Motor neuron (in vitro differentiated cells): ENCODE results near the gene PCBP4. TPM values are rescaled to one million over a fixed set of nuclear protein-coding genes. Genes with fewer than 3 reads are reported as not detected.
"Not testable (repeated sequence)": the region's sequence is repeated elsewhere in the genome, so short reads cannot be mapped to it uniquely, and the experiment has no call there.

Experiments used
- ATAC-seq, 8 experiments: fragments of 200-7000 bp; cut with Tn5 transposase; replicated peaks in 6 of 8; 2 replicates each; pipeline ENCODE4 v1.8.0; 2021; ENCODE audit warnings: mild to moderate bottlenecking in 8 of 8, moderate library complexity in 8 of 8
- H3K27ac ChIP-seq, 2 donors: fragments of 250-450 bp; sonication (Bioruptor Pico); 2 replicates each; pipeline ENCODE4 v1.9.0; 2021; ENCODE audit warnings: antibody characterized with exemption in 2 of 2, mild to moderate bottlenecking in 2 of 2, moderate library complexity in 1 of 2
- H3K4me1 ChIP-seq, 2 donors: fragments of 250-450 bp; sonication (Bioruptor Pico); replicated peaks in 1 of 2; 2 replicates each; pipeline ENCODE4 v1.6.1; 2021; ENCODE audit warnings: antibody characterized with exemption in 2 of 2, mild to moderate bottlenecking in 2 of 2, moderate library complexity in 1 of 2
- H3K4me3 ChIP-seq, 5 donors: fragments of 250-450 bp; sonication (Bioruptor Pico); 2 replicates each; pipeline ENCODE4 v1.9.0; 2021; ENCODE audit warnings: antibody characterized with exemption in 5 of 5, mild to moderate bottlenecking in 5 of 5, moderate library complexity in 4 of 5
- WGBS, 10 experiments: fragments of 450-650 bp; shearing (Covaris generic); methylation state at CpG; one replicate each; pipeline ENCODE4 v1.0.0; 2022; 5-methylcytosine and 5-hydroxymethylcytosine counted together
- in situ Hi-C, 9 experiments: fragments of 400-800 bp; cut with MboI; loops; one replicate each; pipeline ENCODE4 v1.15.0; 2021; ENCODE audit warnings: low sequenced_read_pairs in 9 of 9, low pct_unique_long_range_greater_than_20kb in 2 of 9; ENCODE audit not compliant: unreplicated experiment in 9 of 9
- total RNA-seq, 8 experiments: library from RNA; unstranded; fragments of 300-600 nt; gene quantifications; 2 replicates each; pipeline versions ENCODE4 v1.2.3 to v1.2.4, GENCODE V29; 2022

PCBP4 gene
- total RNA-seq, 8 experiments from 2014 or later, result 10.6 to 338 (median 121) TPM

GRCh38 chr3:52004163-52004787, 37.0 kb upstream of the PCBP4 start:
- no peak overlapping the region for H3K4me3 ChIP-seq
- in situ Hi-C loops, result loop anchor here (5.0 to 25.0 kb wide), 3 partner anchors 133 to 141 kb away; no protein-coding TSS in a partner anchor
- peak in 7 of 8 experiments; percentile 46 to 78 (median 68) for ATAC-seq
- no peak overlapping the region for H3K27ac ChIP-seq
- H3K4me1 ChIP-seq, result peaks cover 38 to 49% of the 10 kb centered on the region in 2 donors
- WGBS, 10 experiments, result 18 to 100% (median 72%) methylated on average over 1 to 4 of the region's 16 CpGs; no CpG with 5 or more reads in 4 of the 10 experiments

- H3K27ac ChIP-seq, result no peak overlapping the region
- in situ Hi-C loops, result loop anchor here (5.0 to 25.0 kb wide), 3 partner anchors 135 to 142 kb away; no protein-coding TSS in a partner anchor
- WGBS, 10 experiments, result 11 to 80% (median 38%) methylated on average over 1 to 5 of the region's 6 CpGs; no CpG with 5 or more reads in 2 of the 10 experiments
- ATAC-seq, result peak in 1 of 8 experiments; percentile 2
- peaks cover 38 to 49% of the 10 kb centered on the region in 2 donors for H3K4me1 ChIP-seq
- no peak overlapping the region for H3K4me3 ChIP-seq
Observed at GRCh38 chr3:52002748-52003147, 35.5 kb upstream of the PCBP4 start.

- in situ Hi-C loops, result loop anchor here (5.0 to 25.0 kb wide), 3 partner anchors 136 to 143 kb away; no protein-coding TSS in a partner anchor
- peak; percentile 73 to 94 (median 78) for ATAC-seq
- Histone ChIP-seq H3K4me3 (no peak overlapping the region), H3K4me1 (peaks cover 38 to 49% of the 10 kb centered on the region in 2 donors), H3K27ac (no peak overlapping the region)
- 0 to 29% (median 0%) methylated on average over 1 to 8 of the region's 18 CpGs; no CpG with 5 or more reads in 6 of the 10 experiments for WGBS, 10 experiments
Observed at GRCh38 chr3:52001443-52001974, 34.3 kb upstream of the PCBP4 start.

GRCh38 chr3:51999846-52000245, 32.6 kb upstream of the PCBP4 start:
- no peak for ATAC-seq
- Histone ChIP-seq H3K27ac (no peak overlapping the region), H3K4me3 (no peak overlapping the region), H3K4me1 (peaks cover 27 to 34% of the 10 kb centered on the region in 2 donors)
- WGBS, 10 experiments, result 40 to 80% (median 70%) methylated on average over 1 to 2 of the region's 2 CpGs; no CpG with 5 or more reads in 6 of the 10 experiments
- in situ Hi-C loops, result loop anchor here (5.0 to 25.0 kb wide), 3 partner anchors 137 to 145 kb away; no protein-coding TSS in a partner anchor

GRCh38 chr3:51998774-51999173, 31.5 kb upstream of the PCBP4 start:
- Histone ChIP-seq H3K4me1 (peaks cover 30 to 31% of the 10 kb centered on the region in 2 donors), H3K4me3 (no peak overlapping the region), H3K27ac (no peak overlapping the region)
- 54 to 70% (median 61%) methylated on average over 3 to 5 of the region's 7 CpGs; no CpG with 5 or more reads in 7 of the 10 experiments for WGBS, 10 experiments
- in situ Hi-C loops, result no loop called here
- ATAC-seq, result no peak

GRCh38 chr3:51997935-51998596, 30.8 kb upstream of the PCBP4 start:
- Histone ChIP-seq H3K4me3 (no peak overlapping the region), H3K4me1 (peaks cover 24 to 25% of the 10 kb centered on the region in 2 donors), H3K27ac (no peak overlapping the region)
- ATAC-seq, result no peak
- WGBS, 10 experiments, result 0 to 100% (median 44%) methylated on average over 1 to 7 of the region's 7 CpGs; no CpG with 5 or more reads in 2 of the 10 experiments
- in situ Hi-C loops, result no loop called here

GRCh38 chr3:51997172-51997571, 29.9 kb upstream of the PCBP4 start:
- no peak for ATAC-seq
- Histone ChIP-seq H3K4me1 (peaks cover 15 to 16% of the 10 kb centered on the region in 2 donors), H3K4me3 (no peak overlapping the region), H3K27ac (no peak overlapping the region)
- in situ Hi-C loops, result no loop called here
- WGBS, 10 experiments, result 20 to 78% (median 33%) methylated on average over 1 to 2 of the region's 2 CpGs; no CpG with 5 or more reads in 1 of the 10 experiments

GRCh38 chr3:51995346-51996163, 28.3 kb upstream of the PCBP4 start, which contains the start of gene RPL29:
Gene RPL29 (minus strand): TSS chr3:51995895. CDS start chr3:51995461, 434 bp downstream.
- H3K4me3 ChIP-seq, result peak within 1 kb of the TSS; percentile 56 to 93 (median 82)
- peak; percentile 88 to 95 (median 93) for ATAC-seq
- H3K4me1 ChIP-seq, result peaks cover 9 to 11% of the 10 kb centered on the region in 2 donors
- H3K27ac ChIP-seq, result peak within 1 kb of the TSS; percentile 84 to 90
- 0 to 2% (median 0%) methylated on average over 1 to 19 of the region's 40 CpGs; no CpG with 5 or more reads in 3 of the 10 experiments for WGBS, 10 experiments
- in situ Hi-C loops, result no loop called here

GRCh38 chr3:51994530-51994929, 27.3 kb upstream of the PCBP4 start:
- ATAC-seq, result no peak
- Histone ChIP-seq H3K4me3 (peak overlapping the region in 4 of 5 donors; percentile 56 to 93 (median 85)), H3K4me1 (peaks cover 9 to 11% of the 10 kb centered on the region in 2 donors), H3K27ac (no peak overlapping the region)
- 70 to 100% (median 85%) methylated on average over 1 of the region's 2 CpGs; no CpG with 5 or more reads in 6 of the 10 experiments for WGBS, 10 experiments
- in situ Hi-C loops, result no loop called here

- H3K27ac ChIP-seq, ATAC-seq, in situ Hi-C loops, H3K4me3 ChIP-seq: not testable (repeated sequence)
- no CpG with 5 or more reads among the region's 13 CpGs for WGBS, 10 experiments
- peaks cover 9 to 11% of the 10 kb centered on the region in 2 donors for H3K4me1 ChIP-seq
Observed at GRCh38 chr3:51993657-51994056, 26.4 kb upstream of the PCBP4 start.

GRCh38 chr3:51992017-51992682, 24.9 kb upstream of the PCBP4 start:
- 60 to 100% (median 93%) methylated on average over 1 to 2 of the region's 3 CpGs; no CpG with 5 or more reads in 4 of the 10 experiments for WGBS, 10 experiments
- Histone ChIP-seq H3K4me1 (peaks cover 9 to 11% of the 10 kb centered on the region in 2 donors), H3K27ac (no peak overlapping the region), H3K4me3 (no peak overlapping the region)
- no peak for ATAC-seq
- in situ Hi-C loops, result no loop called here

GRCh38 chr3:51990501-51990971, 23.3 kb upstream of the PCBP4 start:
- H3K27ac ChIP-seq, H3K4me3 ChIP-seq, ATAC-seq, H3K4me1 ChIP-seq, in situ Hi-C loops: not testable (repeated sequence)
- 60 to 90% methylated on average over 1 to 2 of the region's 38 CpGs; no CpG with 5 or more reads in 8 of the 10 experiments for WGBS, 10 experiments
